HepG2 (cell line): Measurements from ENCODE around the gene FRAS1. TPM values are rescaled to one million over a fixed set of nuclear protein-coding genes. Genes with fewer than 3 reads are reported as not detected.

ENCODE experiments used
- ATAC-seq: fragments of 200-7000 bp; cut with Tn5 transposase; 3 replicates; pipeline ENCODE4 v1.9.1; 2020; ENCODE audit warnings: mild to moderate bottlenecking, moderate library complexity
- BruUV-seq: library from RNA; stranded (reverse); fragments of 400-500 nt; replicated peaks from 2 replicates; lab custom pipeline; 2021; lab: Mats Ljungman, UMichigan
- CTCF ChIA-PET: fragments of 300-600 bp; formaldehyde crosslinking; extraction: SDS; loops from one replicate; lab custom pipeline; 2021; ENCODE audit warnings: low total read pairs, inconsistent platforms, low intra/inter-chr PET ratio; lab: Yijun Ruan, JAX
- POLR2A ChIA-PET: fragments of 350-600 bp; sonication (Branson Sonifier 250); formaldehyde crosslinking; loops from one replicate; lab custom pipeline; 2020; ENCODE audit warnings: antibody characterized with exemption, inconsistent platforms; lab: Yijun Ruan, JAX
- DNase-seq: peaks from one replicate; pipeline ENCODE4 v3.0.0-alpha.2; 2015; ENCODE audit warnings: low spot score
- FAIRE-seq: peaks from 3 replicates; lab custom pipeline; 2011; peaks lifted over from hg19 to GRCh38; lab: Jason Lieb, UNC
- H2AFZ ChIP-seq: one replicate; pipeline ENCODE4 v1.6.1; 2011; ENCODE audit warnings: low read length, inconsistent platforms
- H3K27ac ChIP-seq: fragments of 300-600 bp; 3 replicates; pipeline ENCODE4 v1.8.0; 2011; ENCODE audit warnings: mixed run types, mild to moderate bottlenecking, mixed read lengths, low read length, inconsistent platforms; ENCODE audit not compliant: insufficient read depth; ENCODE audit errors: extremely low read length
- H3K27me3 ChIP-seq, 2 experiments: fragments of 200-600 bp in 1 of 2; 2 replicates in 1 of 2; 3 replicates in 1 of 2; pipeline versions ENCODE4 v1.6.0 to v1.8.0; 2011; ENCODE audit warnings: low read length in 2 of 2, mild to moderate bottlenecking in 2 of 2, moderate library complexity in 2 of 2, inconsistent platforms in 1 of 2; ENCODE audit not compliant: insufficient read depth in 2 of 2, control insufficient read depth in 1 of 2
- H3K36me3 ChIP-seq, 2 experiments: fragments of 200-600 bp in 1 of 2; replicated peaks in 1 of 2; 2 replicates in 1 of 2; 3 replicates in 1 of 2; pipeline versions ENCODE4 v1.5.1 to v1.8.0; 2011; ENCODE audit warnings: low read length in 2 of 2, inconsistent platforms in 1 of 2; ENCODE audit not compliant: insufficient read depth in 2 of 2, control insufficient read depth in 1 of 2
- H3K4me1 ChIP-seq: 2 replicates; pipeline ENCODE4 v1.5.1; 2012; ENCODE audit warnings: low read length, inconsistent platforms; ENCODE audit not compliant: insufficient read depth
- H3K4me2 ChIP-seq: 2 replicates; pipeline ENCODE4 v1.6.0; 2011; ENCODE audit warnings: low read depth, low read length, inconsistent platforms
- H3K4me3 ChIP-seq, 3 experiments: fragments of 200-600 bp in 1 of 3; sonication (generic), shearing (Covaris generic) in 1 of 3; replicated peaks in 1 of 3; 2 replicates each; pipeline ENCODE4 v1.5.1; 2011 to 2016; ENCODE audit warnings: low read length in 3 of 3, inconsistent platforms in 2 of 3, low read depth in 2 of 3, mild to moderate bottlenecking in 2 of 3, control low read depth in 1 of 3, mixed read lengths in 1 of 3; ENCODE audit not compliant: insufficient read depth in 1 of 3
- H3K79me2 ChIP-seq: one replicate; pipeline ENCODE4 v1.6.1; 2011; ENCODE audit warnings: low read length, inconsistent platforms; ENCODE audit not compliant: insufficient read depth
- H3K9ac ChIP-seq: 2 replicates; pipeline ENCODE4 v1.6.0; 2011; ENCODE audit warnings: mild to moderate bottlenecking, low read depth, low read length, inconsistent platforms; ENCODE audit not compliant: insufficient read depth
- H3K9me3 ChIP-seq: 2 replicates; pipeline ENCODE4 v1.5.1; 2012; ENCODE audit warnings: mild to moderate bottlenecking, low read length
- H4K20me1 ChIP-seq: 2 replicates; pipeline ENCODE4 v1.6.0; 2011; ENCODE audit warnings: inconsistent platforms, mild to moderate bottlenecking, low read length, moderate library complexity; ENCODE audit not compliant: insufficient read depth
- EZH2 ChIP-seq: conservative IDR thresholded peaks from 2 replicates; pipeline ENCODE4 v1.6.1; 2012; ENCODE audit warnings: mild to moderate bottlenecking, low read depth, low read length, moderate library complexity
- KLF9 ChIP-seq: IDR thresholded peaks from 2 replicates; pipeline ENCODE4 v1.6.1; 2016; ENCODE audit warnings: low read depth
- NCOR1 ChIP-seq: fragments of 200-600 bp; sonication (generic); IDR thresholded peaks from 2 replicates; pipeline ENCODE4 v1.7.0; 2017; ENCODE audit warnings: antibody characterized with exemption, low read length, borderline replicate concordance
- NONO ChIP-seq, 2 experiments: fragments of 450-650 bp in 1 of 2; sonication (generic) in 1 of 2; formaldehyde crosslinking in 1 of 2; IDR thresholded peaks in 1 of 2; conservative IDR thresholded peaks in 1 of 2; 2 replicates each; pipeline versions ENCODE4 v1.6.1 to v1.8.0; 2017 to 2022; ENCODE audit warnings: mild to moderate bottlenecking in 1 of 2, missing genetic modification reagents in 1 of 2, moderate library complexity in 1 of 2
- PTBP1 ChIP-seq: fragments of 200-400 bp; formaldehyde crosslinking; IDR thresholded peaks from 2 replicates; pipeline ENCODE4 v1.6.1; 2018; ENCODE audit warnings: low read length, low read depth; ENCODE audit not compliant: poor library complexity, severe bottlenecking
- SP140L ChIP-seq: sonication (generic); formaldehyde crosslinking; IDR thresholded peaks from 2 replicates; pipeline ENCODE4 v1.4.0; 2020; ENCODE audit warnings: missing genetic modification reagents, borderline replicate concordance
- ZNF136 ChIP-seq: sonication (generic); formaldehyde crosslinking; IDR thresholded peaks from 2 replicates; pipeline ENCODE4 v1.8.1; 2022; ENCODE audit warnings: low read depth, mild to moderate bottlenecking, moderate library complexity, missing genetic modification reagents
- ZNF350 ChIP-seq: sonication (generic); formaldehyde crosslinking; IDR thresholded peaks from 2 replicates; pipeline ENCODE4 v1.4.0; 2020; ENCODE audit warnings: mild to moderate bottlenecking, low read depth, missing genetic modification reagents, borderline replicate concordance
- ZNF503 ChIP-seq: sonication (generic); formaldehyde crosslinking; IDR thresholded peaks from 2 replicates; pipeline ENCODE4 v1.4.0; 2020; ENCODE audit warnings: missing genetic modification reagents
- ZNF549 ChIP-seq: sonication (generic); formaldehyde crosslinking; IDR thresholded peaks from 2 replicates; pipeline ENCODE4 v1.5.0; 2020; ENCODE audit warnings: missing genetic modification reagents
- WGBS: methylation state at CpG from one replicate; pipeline ENCODE4 v1.1.6; 2017; ENCODE audit warnings: low lambda C conversion rate; 5-methylcytosine and 5-hydroxymethylcytosine counted together
- in situ Hi-C: cut with HindIII; loops from 2 replicates; pipeline ENCODE4 v1.10.0; 2017; ENCODE audit warnings: low pct_unique_long_range_greater_than_20kb; ENCODE audit not compliant: extremely low pct_ligation_motif_present
- intact Hi-C: fragments of 100-400 bp; cut with micrococcal nuclease; formaldehyde crosslinking; loops from one replicate; pipeline ENCODE4 v1.10.0; 2022; ENCODE audit not compliant: unreplicated experiment
- polyA plus RNA-seq, 8 experiments: library from polyadenylated mRNA; depleted of rRNA in 3 of 8; stranded (reverse) in 7 of 8; unstranded in 1 of 8; fragments of >200 nt; fragmentation: Illumina TruSeq in 4 of 8; extraction: Trizol in 4 of 8; gene quantifications; 2 replicates each; pipeline versions ENCODE4 v1.2.1 to v1.2.3, GENCODE V29; 2011 to 2016; ENCODE audit warnings: low read depth in 4 of 8, missing spikeins in 1 of 8, mixed read lengths in 1 of 8; ENCODE audit not compliant: insufficient read depth in 1 of 8
- total RNA-seq, 5 experiments: library from RNA; depleted of rRNA; stranded (reverse); fragments of >200 nt; fragmentation: Illumina TruSeq; extraction: Trizol; gene quantifications; 2 replicates each; pipeline ENCODE4 v1.2.3, GENCODE V29; 2016; ENCODE audit warnings: low read depth in 1 of 5

FRAS1 gene
- total and polyA plus RNA-seq, 2 of the 13 experiments (the other 11 are each of a cell fraction or from before 2014, with no cell fraction given) = 22.5 to 31.6 TPM

- H3K79me2 ChIP-seq = peaks cover 2% of the 10 kb centered on the region
- no peaks in the 10 kb centered on the region for H4K20me1 ChIP-seq
- H3K9me3 ChIP-seq = no peaks in the 10 kb centered on the region
- TF ChIP-seq ZNF549 (CRISPR knock-in tag) (no peak), SP140L (no peak), ZNF350 (CRISPR knock-in tag) (no peak), ZNF503 (CRISPR knock-in tag) (no peak), NONO (IDR thresholded peaks at IDR 0.05) (no peak), NONO (CRISPR knock-in tag; conservative IDR thresholded peaks at IDR 0.05) (no peak), NCOR1 (no peak), PTBP1 (no peak), KLF9 (CRISPR knock-in tag) (no peak), ZNF136 (CRISPR knock-in tag) (no peak), EZH2 (no peak)
- no peaks in the 10 kb centered on the region for H3K27me3 ChIP-seq
- no peak overlapping the region for H3K9ac ChIP-seq
- H3K4me3 ChIP-seq = no peak overlapping the region
- H3K36me3 ChIP-seq = peaks cover 6 to 19% of the 10 kb centered on the region in 2 experiments
- POLR2A ChIA-PET = interaction anchor here (1.6 kb wide), 1 partner anchor 15 kb away, joined by 3 read pairs; no protein-coding TSS in a partner anchor
- FAIRE-seq (no peak), DNase-seq (no peak), ATAC-seq (no peak)
- BruUV-seq = no TSS peak
- no peak overlapping the region for H3K27ac ChIP-seq
- WGBS = 98% methylated on average over 3 of the region's 3 CpGs
- in situ Hi-C loops = no loop called here
- H3K4me1 ChIP-seq = peaks cover 16% of the 10 kb centered on the region
- CTCF ChIA-PET = no interaction called here
- H3K4me2 ChIP-seq = no peak overlapping the region
- H2AFZ ChIP-seq = no peak overlapping the region
- intact Hi-C loops = no loop called here
These were observed 17.6 kb downstream of the FRAS1 start for GRCh38 chr4:78074759-78075158.
